Stomach (tissue), 9 donors: ENCODE data around the gene RXFP4. TPM values are rescaled to one million over a fixed set of nuclear protein-coding genes. Genes with fewer than 3 reads are reported as not detected.
A peak's percentile ranks its signal among the peaks of the same experiment; 100 is the strongest.

Source experiments
- DNase-seq, 2 donors: peaks; one replicate each; pipeline versions ENCODE4 v3.0.0 to v3.0.0-alpha.2; 2013 to 2019
- H3K27ac ChIP-seq, 5 donors: fragments of 200-600 bp in 4 of 5; sonication (generic) in 4 of 5; one replicate each; pipeline ENCODE4 v1.5.1; 2013 to 2019; ENCODE audit warnings: mild to moderate bottlenecking in 1 of 5, moderate library complexity in 1 of 5
- H3K27me3 ChIP-seq, 3 donors: fragments of 200-600 bp; sonication (generic); one replicate each; pipeline ENCODE4 v1.5.1; 2017 to 2019; ENCODE audit warnings: mixed run types in 1 of 3
- H3K36me3 ChIP-seq, 4 donors: fragments of 200-600 bp; sonication (generic); 1 replicate in 3 of 4; 2 replicates in 1 of 4; pipeline ENCODE4 v1.5.1; 2016 to 2019
- H3K4me1 ChIP-seq, 4 donors: fragments of 200-600 bp; sonication (generic); one replicate each; pipeline ENCODE4 v1.5.1; 2016 to 2019
- H3K4me3 ChIP-seq, 4 donors: fragments of 200-600 bp; sonication (generic) in 3 of 4; one replicate each; pipeline ENCODE4 v1.5.1; 2016 to 2019; ENCODE audit warnings: mild to moderate bottlenecking in 1 of 4
- H3K9me3 ChIP-seq, 4 donors: fragments of 200-600 bp; sonication (generic); one replicate each; pipeline ENCODE4 v1.5.1; 2016 to 2019
- CTCF ChIP-seq, 7 experiments: fragments of 450-650 bp in 4 of 7; fragments of 200-600 bp in 3 of 7; sonication (generic) in 3 of 7; IDR thresholded peaks; one replicate each; pipeline ENCODE4 v1.5.1; 2016 to 2019; ENCODE audit warnings: antibody characterized with exemption in 7 of 7, control low read depth in 2 of 7, mild to moderate bottlenecking in 1 of 7
- EP300 ChIP-seq: sonication (generic); formaldehyde crosslinking; IDR thresholded peaks from one replicate; pipeline ENCODE4 v1.6.1; 2017; ENCODE audit warnings: antibody characterized with exemption
- POLR2A ChIP-seq, 4 donors: fragments of 450-650 bp; IDR thresholded peaks; one replicate each; pipeline ENCODE4 v1.6.1; 2016; ENCODE audit warnings: antibody characterized with exemption in 4 of 4, control low read depth in 2 of 4, mild to moderate bottlenecking in 1 of 4, moderate library complexity in 1 of 4
- POLR2AphosphoS5 ChIP-seq, 3 donors: sonication (generic); formaldehyde crosslinking; IDR thresholded peaks; one replicate each; pipeline ENCODE4 v1.6.1; 2016; ENCODE audit warnings: antibody characterized with exemption in 3 of 3
- WGBS, 5 donors: extraction: QIAGEN DNeasy Blood & Tissue Kit in 3 of 5; methylation state at CpG; one replicate each; pipeline versions ENCODE4 v1.1.5 to v1.1.7; 2013 to 2018; 5-methylcytosine and 5-hydroxymethylcytosine counted together
- intact Hi-C: fragments of 100-400 bp; cut with DNase I; formaldehyde crosslinking; loops from one replicate; pipeline ENCODE4 v1.15.1; 2023; ENCODE audit warnings: low total_unique reads
- polyA plus RNA-seq, 3 donors: library from polyadenylated mRNA; stranded (reverse); fragments of 200-250 nt; gene quantifications; one replicate each; pipeline ENCODE4 v1.2.3, GENCODE V29; 2013
- small RNA-seq, 4 donors: library from RNA; depleted of rRNA; stranded (forward); fragments of <200 nt; gene quantifications; one replicate each; pipeline ENCODE3, GENCODE V24; 2016
- total RNA-seq, 5 donors: library from RNA; depleted of rRNA; stranded (reverse); fragments of >200 nt; gene quantifications; one replicate each; pipeline versions ENCODE4 v1.1.0 to v1.2.3, GENCODE V29; 2014 to 2016
- donor health status: healthy with polysubstance abuse.
- donor health status: Bipolar disorder and iron deficiency.
- donor health status: healthy.

RXFP4 gene
- total and polyA plus RNA-seq, 8 donors, result 50.4 TPM; not detected in 7

GRCh38 chr1:155990005-155990739, 48.7 kb downstream of the RXFP4 start:
- H3K27ac ChIP-seq, result peak overlapping the region in 2 of 5 donors; percentile 45 to 58
- peaks cover 0 to 4% (median 0%) of the 10 kb centered on the region in 4 donors for H3K36me3 ChIP-seq
- TF ChIP-seq POLR2AphosphoS5 (IDR thresholded peaks at IDR 0.05) (no peak), POLR2A (IDR thresholded peaks at IDR 0.05) (no peak), CTCF (IDR thresholded peaks at IDR 0.05) (no peak), EP300 (no peak)
- no peaks in the 10 kb centered on the region for H3K27me3 ChIP-seq
- intact Hi-C loops, result loop anchor here (5.0 kb wide), 1 partner anchor 48 kb away; the partner anchor contains the start of gene RXFP4
- H3K4me3 ChIP-seq, result no peak overlapping the region
- no peak for DNase-seq
- no peaks in the 10 kb centered on the region for H3K9me3 ChIP-seq
- peaks cover 0 to 32% (median 12%) of the 10 kb centered on the region in 4 donors for H3K4me1 ChIP-seq
- 81 to 92% (median 87%) methylated on average over 6 of the region's 6 CpGs for WGBS, 5 donors

Small RNA genes lying within 50 kb of the gene (small RNA-seq; reads per million reads assigned to genes)
- gene MIR6738 (0 reads per million in 4 donors), gene RF00015 (0 reads per million in 4 donors), gene SCARNA4 (0 reads per million in 4 donors), gene SNORA80E (132 to 275 (median 218) reads per million in 4 donors)

Other genes with a start within 250 kb of the RXFP4 start
- 10 to 100 TPM; 29.0 to 68.7 (median 57.2) TPM for gene GON4L, start 84.4 kb upstream of the RXFP4 start, total RNA-seq
- 10 to 100 TPM in 2 of 3 donors, 1 to 10 TPM in 1; 9.3 to 14.5 (median 11.0) TPM for gene GON4L, start 84.4 kb upstream of the RXFP4 start, polyA plus RNA-seq
- gene SYT11, start 82.1 kb upstream of the RXFP4 start, total RNA-seq, result 10 to 100 TPM in 1 of 5 donors, 1 to 10 TPM in 4; 1.3 to 12.9 (median 3.5) TPM
- gene SYT11, start 82.1 kb upstream of the RXFP4 start, polyA plus RNA-seq, result 1 to 10 TPM in 2 of 3 donors, under 1 TPM in 1; 0.76 to 1.9 (median 1.1) TPM
- 100 to 1,000 TPM in 1 of 5 donors, 10 to 100 TPM in 3, not detected in 1; 23.9 to 108 (median 48.2) TPM for gene RIT1, start 30.3 kb upstream of the RXFP4 start, total RNA-seq
- gene RIT1, start 30.3 kb upstream of the RXFP4 start, polyA plus RNA-seq, result 10 to 100 TPM; 13.1 to 14.1 (median 13.8) TPM
- gene KHDC4, start 7.2 kb upstream of the RXFP4 start, total RNA-seq, result 100 to 1,000 TPM in 2 of 5 donors, 10 to 100 TPM in 3; 49.2 to 126 (median 78.4) TPM
- 10 to 100 TPM in 1 of 3 donors, 1 to 10 TPM in 2; 4.9 to 26.1 (median 9.3) TPM for gene KHDC4, start 7.2 kb upstream of the RXFP4 start, polyA plus RNA-seq
- gene ARHGEF2, start 36.9 kb downstream of the RXFP4 start, total RNA-seq, result 100 to 1,000 TPM in 3 of 5 donors, 10 to 100 TPM in 2; 34.8 to 376 (median 180) TPM
- 10 to 100 TPM; 20.4 to 27.6 (median 24.7) TPM for gene ARHGEF2, start 36.9 kb downstream of the RXFP4 start, polyA plus RNA-seq
- 100 to 1,000 TPM in 4 of 5 donors, 10 to 100 TPM in 1; 67.1 to 354 (median 216) TPM for gene SSR2, start 79.3 kb downstream of the RXFP4 start, total RNA-seq
- 100 to 1,000 TPM; 223 to 309 (median 242) TPM for gene SSR2, start 79.3 kb downstream of the RXFP4 start, polyA plus RNA-seq
- 10 to 100 TPM in 3 of 5 donors, 1 to 10 TPM in 2; 6.4 to 41.1 (median 14.0) TPM for gene UBQLN4, start 112.2 kb downstream of the RXFP4 start, total RNA-seq
- 10 to 100 TPM; 17.3 to 25.5 (median 20.6) TPM for gene UBQLN4, start 112.2 kb downstream of the RXFP4 start, polyA plus RNA-seq
- gene LAMTOR2, start 113.1 kb downstream of the RXFP4 start, total RNA-seq, result 10 to 100 TPM in 3 of 5 donors, 1 to 10 TPM in 1, not detected in 1; 7.0 to 40.6 (median 21.4) TPM
- gene LAMTOR2, start 113.1 kb downstream of the RXFP4 start, polyA plus RNA-seq, result 100 to 1,000 TPM; 123 to 170 (median 158) TPM
- 100 to 1,000 TPM in 3 of 5 donors, 10 to 100 TPM in 2; 36.7 to 249 (median 216) TPM for gene RAB25, start 119.5 kb downstream of the RXFP4 start, total RNA-seq
- 100 to 1,000 TPM; 126 to 267 (median 168) TPM for gene RAB25, start 119.5 kb downstream of the RXFP4 start, polyA plus RNA-seq
- 10 to 100 TPM in 1 of 5 donors, 1 to 10 TPM in 2, not detected in 2; 1.5 to 11.0 (median 1.6) TPM for gene MEX3A, start 140.8 kb downstream of the RXFP4 start, total RNA-seq
- 1 to 10 TPM in 1 of 3 donors, under 1 TPM in 1, not detected in 1; 0.25 to 1.1 TPM for gene MEX3A, start 140.8 kb downstream of the RXFP4 start, polyA plus RNA-seq
- gene LMNA, start 173.1 kb downstream of the RXFP4 start, total RNA-seq, result 100 to 1,000 TPM in 4 of 5 donors, 10 to 100 TPM in 1; 53.1 to 630 (median 318) TPM
- 100 to 1,000 TPM; 108 to 201 (median 132) TPM for gene LMNA, start 173.1 kb downstream of the RXFP4 start, polyA plus RNA-seq
- 10 to 100 TPM in 2 of 5 donors, 1 to 10 TPM in 3; 2.6 to 23.3 (median 8.5) TPM for gene SEMA4A, start 211.9 kb downstream of the RXFP4 start, total RNA-seq
- 10 to 100 TPM in 1 of 3 donors, 1 to 10 TPM in 2; 4.1 to 13.9 (median 4.7) TPM for gene SEMA4A, start 211.9 kb downstream of the RXFP4 start, polyA plus RNA-seq